ENCODE results near the gene MYO5B. TPM values are rescaled to one million over a fixed set of nuclear protein-coding genes. Genes with fewer than 3 reads are reported as not detected.
"Not testable (repeated sequence)": the region's sequence is repeated elsewhere in the genome, so short reads cannot be mapped to it uniquely, and the experiment has no call there.

The MYO5B gene
- total RNA-seq, 4 donors from 2014 or later, result 6.3 to 35.2 (median 10.2) TPM

GRCh38 chr18:50097702-50098101, 97.2 kb downstream of the MYO5B start:
- Histone ChIP-seq H3K36me3 (no peaks in the 10 kb centered on the region), H3K27me3 (no peaks in the 10 kb centered on the region), H3K9me3 (no peaks in the 10 kb centered on the region), H3K27ac (no peak overlapping the region), H3K4me1 (no peaks in the 10 kb centered on the region), H3K4me3 (no peak overlapping the region)
- 58 to 73% methylated on average over 2 of the region's 2 CpGs for WGBS, 2 donors
- TF ChIP-seq POLR2A (IDR thresholded peaks at IDR 0.05), result no peak
- no peak for TF ChIP-seq EP300 (IDR thresholded peaks at IDR 0.05)
- no peak for TF ChIP-seq CTCF (IDR thresholded peaks at IDR 0.05)
- DNase-seq (ENCODE audit: low spot score in 2 of 2), result no peak

GRCh38 chr18:50096766-50097435, 98.0 kb downstream of the MYO5B start:
- Histone ChIP-seq H3K9me3 (no peaks in the 10 kb centered on the region), H3K27ac (no peak overlapping the region), H3K4me1 (no peaks in the 10 kb centered on the region), H3K27me3 (no peaks in the 10 kb centered on the region), H3K36me3 (no peaks in the 10 kb centered on the region), H3K4me3 (no peak overlapping the region)
- 90% methylated on average over 3 of the region's 3 CpGs for WGBS, 2 donors
- DNase-seq (ENCODE audit: low spot score in 2 of 2), result no peak
- TF ChIP-seq POLR2A (IDR thresholded peaks at IDR 0.05), result no peak
- TF ChIP-seq CTCF (IDR thresholded peaks at IDR 0.05), result no peak
- TF ChIP-seq EP300 (IDR thresholded peaks at IDR 0.05), result no peak

- H3K27ac ChIP-seq; H3K4me3 ChIP-seq; H3K36me3 ChIP-seq; H3K4me1 ChIP-seq; H3K9me3 ChIP-seq; DNase-seq (ENCODE audit: low spot score in 2 of 2); H3K27me3 ChIP-seq: not testable (repeated sequence)
- WGBS, 2 donors, result 88 to 90% methylated on average over 5 of the region's 5 CpGs
Measured at GRCh38 chr18:50094786-50095185, 100.2 kb downstream of the MYO5B start.

- TF ChIP-seq EP300 (IDR thresholded peaks at IDR 0.05), result no peak
- TF ChIP-seq POLR2A (IDR thresholded peaks at IDR 0.05), result no peak
- no peak for TF ChIP-seq CTCF (IDR thresholded peaks at IDR 0.05)
- Histone ChIP-seq H3K4me1 (no peaks in the 10 kb centered on the region), H3K27me3 (no peaks in the 10 kb centered on the region), H3K9me3 (no peaks in the 10 kb centered on the region), H3K27ac (no peak overlapping the region), H3K36me3 (no peaks in the 10 kb centered on the region), H3K4me3 (no peak overlapping the region)
- WGBS, 2 donors, result 45% methylated on average over 2 of the region's 2 CpGs
- DNase-seq (ENCODE audit: low spot score in 2 of 2), result no peak
Measured at GRCh38 chr18:50094221-50094773, 100.7 kb downstream of the MYO5B start.

- no peak for DNase-seq (ENCODE audit: low spot score in 2 of 2)
- no peaks in the 10 kb centered on the region for H3K27me3 ChIP-seq
- 81 to 82% methylated on average over 6 of the region's 6 CpGs for WGBS, 2 donors
- TF ChIP-seq EP300 (IDR thresholded peaks at IDR 0.05) (no peak), CTCF (IDR thresholded peaks at IDR 0.05) (no peak), POLR2A (IDR thresholded peaks at IDR 0.05) (no peak)
- no peaks in the 10 kb centered on the region for H3K4me1 ChIP-seq
- H3K36me3 ChIP-seq, result no peaks in the 10 kb centered on the region
- H3K9me3 ChIP-seq, result no peaks in the 10 kb centered on the region
- H3K4me3 ChIP-seq, result no peak overlapping the region
- H3K27ac ChIP-seq, result no peak overlapping the region
Measured at GRCh38 chr18:50093366-50094064, 101.4 kb downstream of the MYO5B start.
